Epithelial cell of esophagus (primary cell): ENCODE results near the gene NSMCE1.

Source experiments
- DNase-seq: peaks from one replicate; pipeline ENCODE4 v3.0.0; 2010; ENCODE audit warnings: low read depth
- H3K4me3 ChIP-seq: 2 replicates; pipeline ENCODE4 v1.5.1; 2011; ENCODE audit warnings: mild to moderate bottlenecking, low read length, control low read depth
- CTCF ChIP-seq: IDR thresholded peaks from 2 replicates; pipeline ENCODE4 v1.5.1; 2011; ENCODE audit warnings: low read depth, mild to moderate bottlenecking, low read length, control low read depth, inconsistent platforms; ENCODE audit not compliant: insufficient read depth; ENCODE audit errors: missing control alignments

Gene NSMCE1

GRCh38 chr16:27287887-27288286 is 19.3 kb upstream of the NSMCE1 start:
- no peak for DNase-seq
- no peak for TF ChIP-seq CTCF
- H3K4me3 ChIP-seq: no peak overlapping the region

GRCh38 chr16:27287051-27287811 is 18.7 kb upstream of the NSMCE1 start:
- H3K4me3 ChIP-seq: no peak overlapping the region
- no peak for TF ChIP-seq CTCF
- DNase-seq: no peak

GRCh38 chr16:27286451-27286850 is 17.9 kb upstream of the NSMCE1 start:
- DNase-seq: peak; percentile 97
- TF ChIP-seq CTCF: no peak
- H3K4me3 ChIP-seq: no peak overlapping the region

- DNase-seq: no peak
- H3K4me3 ChIP-seq: no peak overlapping the region
- TF ChIP-seq CTCF: no peak
Measured at GRCh38 chr16:27285676-27286196, 17.2 kb upstream of the NSMCE1 start.

- DNase-seq: no peak
Measured at GRCh38 chr16:27284865-27285675, 16.5 kb upstream of the NSMCE1 start.

GRCh38 chr16:27281243-27281642 is 12.7 kb upstream of the NSMCE1 start:
- DNase-seq: no peak
- no peak overlapping the region for H3K4me3 ChIP-seq
- no peak for TF ChIP-seq CTCF

More at GRCh38 chr16:27284865-27285675, 16.5 kb upstream of the NSMCE1 start:
- no peak for TF ChIP-seq CTCF
- no peak overlapping the region for H3K4me3 ChIP-seq
